ENCODE results near the gene EMID1. TPM values are rescaled to one million over a fixed set of nuclear protein-coding genes. Genes with fewer than 3 reads are reported as not detected.

EMID1 gene
- total RNA-seq, 1 experiment from 2014 or later = 5.4 TPM

DNA sequence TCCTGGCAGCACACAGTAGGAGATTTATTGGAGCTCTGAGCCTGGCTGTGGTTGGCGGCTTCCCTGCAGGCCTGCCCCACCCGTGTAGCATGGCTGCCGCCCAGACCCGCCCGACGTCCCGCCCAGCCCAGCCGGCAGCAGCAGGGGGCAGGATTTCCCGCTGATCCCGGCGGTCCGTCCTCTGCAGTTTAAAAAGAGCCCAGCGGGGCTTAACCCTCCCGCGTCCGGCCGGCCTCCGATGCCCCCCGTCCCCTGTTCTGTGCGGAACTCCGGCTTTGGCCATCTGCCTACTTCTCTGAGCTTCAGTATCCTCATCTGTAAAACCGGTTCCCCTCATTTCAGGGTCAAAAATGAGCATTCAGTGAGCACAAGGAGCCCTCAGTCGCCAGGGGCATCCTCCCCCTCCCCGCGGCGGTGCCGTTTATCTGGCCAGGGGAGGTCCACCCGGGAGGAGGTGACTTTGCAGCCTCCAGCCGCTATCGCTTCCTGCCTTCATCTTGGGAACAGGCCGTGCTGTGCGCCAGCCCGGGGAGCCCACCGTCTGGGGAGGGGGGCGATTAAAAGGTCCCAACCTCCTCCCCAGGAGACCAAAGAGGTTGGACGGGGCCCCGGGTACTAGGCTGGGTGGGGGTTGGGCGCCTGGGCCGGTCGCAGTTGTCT, 100.6 kb downstream of the EMID1 start, which contains the start of gene GAS2L1:
TSS of gene GAS2L1 (plus strand) at position 476 of the 660 bp plus-strand sequence. CDS start 1,456 bp downstream, outside the sequence.
- Histone ChIP-seq H2BK5ac (ENCODE audit: insufficient read length, low read length) (no peak within 1 kb of the TSS), H2BK15ac (ENCODE audit: low read depth, low read length) (no peak within 1 kb of the TSS), H3K9me3 (ENCODE audit: control insufficient read depth, low read depth, low read length) (no peaks in the 10 kb centered on the region), H3K18ac (ENCODE audit: insufficient read length, low read depth, low read length) (peak within 1 kb of the TSS; percentile 52), H4K8ac (replicated peaks; ENCODE audit: insufficient read length, low read depth, low read length) (no peak within 1 kb of the TSS), H4K5ac (ENCODE audit: insufficient read length, low read depth, low read length) (no peak within 1 kb of the TSS), H3K23ac (ENCODE audit: insufficient read length, low read depth, low read length) (no peak within 1 kb of the TSS), H3K23me2 (ENCODE audit: insufficient read length, low read depth, low read length, poor library complexity, severe bottlenecking) (peaks cover 8% of the 10 kb centered on the region), H3K9ac (ENCODE audit: extremely low read depth, insufficient read length, low read length) (no peak within 1 kb of the TSS), H3T11ph (ENCODE audit: low read length) (no peak within 1 kb of the TSS), H3K14ac (ENCODE audit: insufficient read depth, low read length) (peak within 1 kb of the TSS; percentile 49; the same call in 1 of the 2 replicates), H3K4me2 (ENCODE audit: insufficient read depth, insufficient read length, low read length) (peak within 1 kb of the TSS; percentile 52), H3K4me1 (ENCODE audit: insufficient read depth, low read length) (no peaks in the 10 kb centered on the region), H3K4ac (ENCODE audit: low read depth, low read length) (no peak within 1 kb of the TSS), H2AK5ac (ENCODE audit: insufficient read length, low read length) (no peak within 1 kb of the TSS), H4K91ac (ENCODE audit: insufficient read length, low read depth, low read length) (no peak within 1 kb of the TSS), H3K56ac (ENCODE audit: insufficient read length, low read depth, low read length) (no peak within 1 kb of the TSS), H2BK120ac (ENCODE audit: low read depth, low read length, poor library complexity, severe bottlenecking) (no peak within 1 kb of the TSS), H4K20me1 (ENCODE audit: control insufficient read depth, insufficient read depth, insufficient read length) (no peaks in the 10 kb centered on the region), H3K27ac (ENCODE audit: insufficient read length, low read depth, low read length) (no peak within 1 kb of the TSS), H3K27me3 (ENCODE audit: insufficient read depth, low read length) (no peaks in the 10 kb centered on the region), H2BK12ac (ENCODE audit: insufficient read length, low read depth, low read length) (no peak within 1 kb of the TSS), H3K79me2 (ENCODE audit: insufficient read depth, low read length) (no peaks in the 10 kb centered on the region), H3K79me1 (ENCODE audit: insufficient read depth, low read depth, low read length, poor library complexity, severe bottlenecking) (no peaks in the 10 kb centered on the region), H2BK20ac (ENCODE audit: low read depth, low read length, poor library complexity, severe bottlenecking) (no peak within 1 kb of the TSS), H2AFZ (ENCODE audit: low read length) (no peak within 1 kb of the TSS)
- Mint-ChIP-seq H3K4me3 (peak within 1 kb of the TSS; percentile 72 to 92), H3K36me3 (ENCODE audit: insufficient read depth in 1 of 3, low read depth in 3 of 3) (peaks cover 0 to 2% (median 0%) of the 10 kb centered on the region in 3 experiments; a peak in 3 of 7 replicates), H3K4me1 (peaks cover 17 to 32% of the 10 kb centered on the region in 2 experiments), H3K27ac (peak within 1 kb of the TSS; percentile 82 to 83 (median 83); a peak in 3 of 7 replicates), H3K9me3 (peaks cover 0 to 3% of the 10 kb centered on the region in 2 experiments; a peak in 2 of 5 replicates), H3K27me3 (ENCODE audit: low read depth) (peaks cover 9% of the 10 kb centered on the region; the same call in 1 of the 2 replicates)
- TF ChIP-seq, protein P1, sequence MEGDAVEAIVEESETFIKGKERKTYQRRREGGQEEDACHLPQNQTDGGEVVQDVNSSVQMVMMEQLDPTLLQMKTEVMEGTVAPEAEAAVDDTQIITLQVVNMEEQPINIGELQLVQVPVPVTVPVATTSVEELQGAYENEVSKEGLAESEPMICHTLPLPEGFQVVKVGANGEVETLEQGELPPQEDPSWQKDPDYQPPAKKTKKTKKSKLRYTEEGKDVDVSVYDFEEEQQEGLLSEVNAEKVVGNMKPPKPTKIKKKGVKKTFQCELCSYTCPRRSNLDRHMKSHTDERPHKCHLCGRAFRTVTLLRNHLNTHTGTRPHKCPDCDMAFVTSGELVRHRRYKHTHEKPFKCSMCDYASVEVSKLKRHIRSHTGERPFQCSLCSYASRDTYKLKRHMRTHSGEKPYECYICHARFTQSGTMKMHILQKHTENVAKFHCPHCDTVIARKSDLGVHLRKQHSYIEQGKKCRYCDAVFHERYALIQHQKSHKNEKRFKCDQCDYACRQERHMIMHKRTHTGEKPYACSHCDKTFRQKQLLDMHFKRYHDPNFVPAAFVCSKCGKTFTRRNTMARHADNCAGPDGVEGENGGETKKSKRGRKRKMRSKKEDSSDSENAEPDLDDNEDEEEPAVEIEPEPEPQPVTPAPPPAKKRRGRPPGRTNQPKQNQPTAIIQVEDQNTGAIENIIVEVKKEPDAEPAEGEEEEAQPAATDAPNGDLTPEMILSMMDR (conservative IDR thresholded peaks at IDR 0.05) = peak; percentile 15; the same call in 1 of the 3 replicates
- DNase-seq = peak; percentile 84
- WGBS (ENCODE audit: extremely low coverage, insufficient read length, low lambda C conversion rate) = no CpG with 5 or more reads among the region's 40 CpGs

All from H9 (cell line).